ENCODE measurements around the gene CBX4. TPM values are rescaled to one million over a fixed set of nuclear protein-coding genes. Genes with fewer than 3 reads are reported as not detected.

Gene CBX4
- total and polyA plus RNA-seq, 2 of the 13 experiments (the other 11 are each of a cell fraction or from before 2014, with no cell fraction given): 25.8 to 50.8 TPM

DNA sequence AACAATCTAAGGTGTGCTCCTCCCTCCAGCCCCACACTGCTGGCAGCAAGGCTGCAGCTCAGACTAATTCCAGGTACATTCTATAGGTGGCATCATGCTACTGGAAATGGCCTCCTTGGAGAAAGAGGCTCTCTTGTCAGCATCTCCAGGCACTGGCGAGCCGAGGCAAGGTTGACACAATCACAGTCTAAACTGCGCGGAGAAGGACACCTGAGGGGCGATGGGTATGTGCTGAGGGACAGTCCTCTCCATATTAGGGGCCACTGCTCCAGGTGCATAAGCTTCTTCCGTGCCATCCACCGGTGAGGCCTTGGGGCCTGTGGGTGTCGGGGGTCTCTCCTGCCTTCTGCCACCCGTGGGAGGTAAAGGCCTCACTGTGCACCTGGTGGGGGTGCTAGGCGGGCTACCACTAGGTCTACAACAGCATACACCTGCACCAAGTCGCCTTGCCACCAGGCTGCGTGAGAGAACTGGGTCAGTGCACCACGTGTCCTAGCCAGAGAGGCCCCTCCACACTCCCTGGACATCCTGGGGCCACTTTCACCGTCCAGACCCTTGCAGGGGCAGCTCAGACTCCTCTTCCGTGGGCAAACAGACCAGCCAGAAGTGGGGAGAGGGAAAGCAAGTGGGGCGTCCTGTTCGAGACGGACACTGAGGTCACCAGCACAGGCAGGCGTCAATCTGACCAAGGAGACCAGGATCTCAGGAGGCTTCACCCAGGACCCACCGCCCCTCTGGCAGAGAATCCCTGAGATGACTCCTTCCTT, 30.3 kb downstream of the CBX4 start (continued):
- TF ChIP-seq ZNF724P (CRISPR knock-in tag; IDR thresholded peaks at IDR 0.05; ENCODE audit: borderline replicate concordance) (no peak), ZNF547 (CRISPR knock-in tag; IDR thresholded peaks at IDR 0.05) (no peak), TEAD2 (CRISPR knock-in tag; IDR thresholded peaks at IDR 0.05) (no peak), STAG1 (CRISPR knock-in tag; IDR thresholded peaks at IDR 0.05) (peak; percentile 95), ZSCAN22 (CRISPR knock-in tag; IDR thresholded peaks at IDR 0.05) (no peak), MTA3 (CRISPR knock-in tag; IDR thresholded peaks at IDR 0.05) (no peak), ZNF792 (CRISPR knock-in tag; IDR thresholded peaks at IDR 0.05) (no peak), ZNF10 (CRISPR knock-in tag; IDR thresholded peaks at IDR 0.05; ENCODE audit: borderline replicate concordance, low read depth) (no peak), PTBP1 (IDR thresholded peaks at IDR 0.05; ENCODE audit: low read depth, low read length, poor library complexity, severe bottlenecking) (no peak), PPARG (CRISPR knock-in tag; conservative IDR thresholded peaks at IDR 0.05) (0 out of 2 replicates have a peak, but pooled peaks have one; percentile 32), SNAPC2 (CRISPR knock-in tag; IDR thresholded peaks at IDR 0.05) (no peak), MAFF (IDR thresholded peaks at IDR 0.05; ENCODE audit: low read depth, low read length) (no peak), HDAC1 (CRISPR knock-in tag; IDR thresholded peaks at IDR 0.05) (peak; percentile 52; the same call in 1 of the 2 replicates), SCMH1 (CRISPR knock-in tag; IDR thresholded peaks at IDR 0.05; ENCODE audit: borderline replicate concordance) (no peak), SMAD9 (CRISPR knock-in tag; IDR thresholded peaks at IDR 0.05) (no peak), PHF5A (CRISPR knock-in tag; IDR thresholded peaks at IDR 0.05; ENCODE audit: low read depth, unreplicated experiment) (no peak), HDAC2 (CRISPR knock-in tag; IDR thresholded peaks at IDR 0.05) (peak; percentile 8; the same call in 1 of the 2 replicates), FOXC1 (CRISPR knock-in tag; IDR thresholded peaks at IDR 0.05; ENCODE audit: borderline replicate concordance) (peak; percentile 67; the same call in 1 of the 2 replicates), KDM1A (CRISPR knock-in tag; IDR thresholded peaks at IDR 0.05) (no peak)
- TF ChIP-seq, protein P1, sequence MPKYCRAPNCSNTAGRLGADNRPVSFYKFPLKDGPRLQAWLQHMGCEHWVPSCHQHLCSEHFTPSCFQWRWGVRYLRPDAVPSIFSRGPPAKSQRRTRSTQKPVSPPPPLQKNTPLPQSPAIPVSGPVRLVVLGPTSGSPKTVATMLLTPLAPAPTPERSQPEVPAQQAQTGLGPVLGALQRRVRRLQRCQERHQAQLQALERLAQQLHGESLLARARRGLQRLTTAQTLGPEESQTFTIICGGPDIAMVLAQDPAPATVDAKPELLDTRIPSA (CRISPR knock-in tag; IDR thresholded peaks at IDR 0.05; ENCODE audit: borderline replicate concordance): no peak
- TF ChIP-seq, protein P2, sequence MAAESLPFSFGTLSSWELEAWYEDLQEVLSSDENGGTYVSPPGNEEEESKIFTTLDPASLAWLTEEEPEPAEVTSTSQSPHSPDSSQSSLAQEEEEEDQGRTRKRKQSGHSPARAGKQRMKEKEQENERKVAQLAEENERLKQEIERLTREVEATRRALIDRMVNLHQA (CRISPR knock-in tag; IDR thresholded peaks at IDR 0.05): no peak
- TF ChIP-seq, protein P3, sequence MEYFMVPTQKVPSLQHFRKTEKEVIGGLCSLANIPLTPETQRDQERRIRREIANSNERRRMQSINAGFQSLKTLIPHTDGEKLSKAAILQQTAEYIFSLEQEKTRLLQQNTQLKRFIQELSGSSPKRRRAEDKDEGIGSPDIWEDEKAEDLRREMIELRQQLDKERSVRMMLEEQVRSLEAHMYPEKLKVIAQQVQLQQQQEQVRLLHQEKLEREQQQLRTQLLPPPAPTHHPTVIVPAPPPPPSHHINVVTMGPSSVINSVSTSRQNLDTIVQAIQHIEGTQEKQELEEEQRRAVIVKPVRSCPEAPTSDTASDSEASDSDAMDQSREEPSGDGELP (IDR thresholded peaks at IDR 0.05; ENCODE audit: borderline replicate concordance, low read depth): no peak
- TF ChIP-seq, protein P4, sequence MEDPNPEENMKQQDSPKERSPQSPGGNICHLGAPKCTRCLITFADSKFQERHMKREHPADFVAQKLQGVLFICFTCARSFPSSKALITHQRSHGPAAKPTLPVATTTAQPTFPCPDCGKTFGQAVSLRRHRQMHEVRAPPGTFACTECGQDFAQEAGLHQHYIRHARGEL (CRISPR knock-in tag; IDR thresholded peaks at IDR 0.05): no peak
- TF ChIP-seq, protein P5, sequence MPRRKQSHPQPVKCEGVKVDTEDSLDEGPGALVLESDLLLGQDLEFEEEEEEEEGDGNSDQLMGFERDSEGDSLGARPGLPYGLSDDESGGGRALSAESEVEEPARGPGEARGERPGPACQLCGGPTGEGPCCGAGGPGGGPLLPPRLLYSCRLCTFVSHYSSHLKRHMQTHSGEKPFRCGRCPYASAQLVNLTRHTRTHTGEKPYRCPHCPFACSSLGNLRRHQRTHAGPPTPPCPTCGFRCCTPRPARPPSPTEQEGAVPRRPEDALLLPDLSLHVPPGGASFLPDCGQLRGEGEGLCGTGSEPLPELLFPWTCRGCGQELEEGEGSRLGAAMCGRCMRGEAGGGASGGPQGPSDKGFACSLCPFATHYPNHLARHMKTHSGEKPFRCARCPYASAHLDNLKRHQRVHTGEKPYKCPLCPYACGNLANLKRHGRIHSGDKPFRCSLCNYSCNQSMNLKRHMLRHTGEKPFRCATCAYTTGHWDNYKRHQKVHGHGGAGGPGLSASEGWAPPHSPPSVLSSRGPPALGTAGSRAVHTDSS (CRISPR knock-in tag; conservative IDR thresholded peaks at IDR 0.05): no peak
- TF ChIP-seq, protein P6, sequence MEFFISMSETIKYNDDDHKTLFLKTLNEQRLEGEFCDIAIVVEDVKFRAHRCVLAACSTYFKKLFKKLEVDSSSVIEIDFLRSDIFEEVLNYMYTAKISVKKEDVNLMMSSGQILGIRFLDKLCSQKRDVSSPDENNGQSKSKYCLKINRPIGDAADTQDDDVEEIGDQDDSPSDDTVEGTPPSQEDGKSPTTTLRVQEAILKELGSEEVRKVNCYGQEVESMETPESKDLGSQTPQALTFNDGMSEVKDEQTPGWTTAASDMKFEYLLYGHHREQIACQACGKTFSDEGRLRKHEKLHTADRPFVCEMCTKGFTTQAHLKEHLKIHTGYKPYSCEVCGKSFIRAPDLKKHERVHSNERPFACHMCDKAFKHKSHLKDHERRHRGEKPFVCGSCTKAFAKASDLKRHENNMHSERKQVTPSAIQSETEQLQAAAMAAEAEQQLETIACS (CRISPR knock-in tag; IDR thresholded peaks at IDR 0.05): no peak
